Suppressor macrophage treated with lipopolysaccharide for 1 hour (primary cell): ENCODE results near the gene LRRC8D.
A peak's percentile ranks its signal among the peaks of the same experiment; 100 is the strongest.

ENCODE experiments used
- DNase-seq, 3 donors: peaks; one replicate each; pipeline ENCODE4 v3.0.0-alpha.2; 2020 to 2022

Gene LRRC8D

DNA sequence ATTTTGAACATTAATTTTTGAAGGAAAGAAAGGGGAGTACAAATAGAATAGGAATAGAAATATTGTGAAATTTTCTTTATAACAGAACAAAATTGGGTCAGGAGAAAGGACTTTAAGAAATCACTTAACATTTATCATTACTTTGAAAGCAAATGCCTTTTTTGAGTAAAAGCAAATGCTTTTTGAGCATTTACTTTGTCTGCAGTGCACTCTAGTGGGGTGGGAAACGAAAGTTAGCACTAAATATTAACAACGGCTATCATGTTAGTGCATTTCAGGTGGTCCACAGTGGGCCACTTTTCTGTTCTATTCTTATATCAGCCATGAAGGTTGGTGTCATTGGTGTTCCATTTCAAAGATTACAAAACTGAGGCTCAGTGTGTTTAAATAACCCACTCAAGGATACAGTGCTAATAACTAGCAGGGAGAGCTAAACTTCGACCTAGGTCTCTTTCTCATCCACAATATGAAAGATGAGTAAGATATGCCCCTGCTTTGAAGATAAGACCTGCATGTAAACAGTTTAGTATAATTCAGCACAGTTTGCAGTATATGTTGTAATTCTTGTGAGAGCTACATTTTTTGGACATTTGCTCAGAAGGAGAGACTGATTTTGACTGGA, 13.4 kb downstream of the LRRC8D start:
- DNase-seq, result no peak

DNA sequence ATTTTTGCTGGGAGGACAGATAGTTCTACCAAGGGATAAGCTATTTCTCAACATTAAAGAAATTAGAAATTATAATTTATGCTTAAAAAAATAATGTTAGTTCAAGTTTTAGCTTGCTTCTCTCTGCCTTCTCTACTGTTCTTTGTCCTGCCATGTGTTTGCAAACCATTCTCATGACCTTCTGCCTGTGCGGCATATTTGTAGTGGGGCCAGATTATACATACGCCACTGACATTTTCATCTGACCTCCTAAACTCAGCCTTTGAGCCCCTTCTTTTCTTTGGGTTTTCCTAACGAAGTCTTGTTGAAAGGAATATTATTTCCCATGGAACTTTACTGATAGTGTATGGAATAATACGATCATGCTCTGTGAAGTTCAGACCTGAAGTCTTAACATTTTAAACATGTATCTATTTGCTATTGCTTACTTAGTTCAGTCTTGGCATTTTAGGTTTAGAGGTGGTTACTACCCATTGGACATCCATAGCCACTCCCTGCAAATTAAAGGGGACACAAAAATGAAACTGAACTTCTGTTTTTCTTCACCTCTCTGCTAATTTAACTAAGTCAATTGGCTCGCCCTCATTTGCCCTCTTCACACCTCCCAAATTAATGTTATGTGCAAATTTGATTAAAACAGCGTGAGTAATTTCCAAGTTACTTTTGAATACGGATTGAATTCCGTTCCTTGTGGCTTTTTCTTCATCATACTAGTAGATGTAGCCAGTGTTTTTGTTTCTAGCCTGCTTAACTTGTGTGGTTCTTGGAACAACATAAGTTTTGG, 15.6 kb downstream of the LRRC8D start:
- DNase-seq, result no peak

DNA sequence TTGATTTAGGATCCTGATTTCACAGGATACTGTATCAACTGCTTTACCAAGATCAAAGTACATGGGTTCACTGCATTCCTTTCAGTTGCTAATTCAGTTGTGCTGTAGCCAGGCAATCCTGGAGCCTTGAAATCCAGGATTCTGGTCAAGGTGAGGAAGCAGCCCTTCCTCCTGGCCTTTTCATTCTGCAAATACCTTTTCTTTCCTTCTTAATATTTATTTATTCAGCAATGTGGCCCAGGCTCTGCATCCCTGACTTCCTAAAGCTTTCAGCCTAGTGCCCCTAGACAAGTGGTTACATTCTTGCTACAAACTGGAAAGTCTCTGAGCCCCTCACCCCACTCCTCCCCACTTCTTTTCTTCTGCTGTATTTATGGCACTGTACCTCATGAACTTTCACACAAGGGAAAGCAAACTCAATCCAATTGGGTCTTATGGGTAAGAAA, 16.2 kb downstream of the LRRC8D start:
- no peak for DNase-seq

DNA sequence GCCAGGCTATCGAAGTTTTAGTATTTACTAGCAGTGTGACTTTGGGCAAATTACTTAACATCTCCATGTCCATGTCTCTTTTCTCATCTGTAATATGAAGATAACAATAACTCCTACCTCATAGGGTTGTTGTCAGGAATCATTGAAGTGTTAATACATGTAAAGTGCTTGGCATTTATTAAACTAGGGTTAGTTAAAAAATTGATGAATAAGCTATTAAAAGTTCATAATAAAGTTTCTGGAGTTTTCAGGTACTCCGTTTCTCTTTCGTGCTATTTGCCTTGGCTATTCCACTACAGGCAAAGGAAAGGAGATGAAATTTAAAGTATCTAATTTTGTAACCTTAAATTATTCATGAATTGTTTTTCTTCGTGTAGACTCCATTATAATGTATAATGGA, 16.7 kb downstream of the LRRC8D start:
- no peak for DNase-seq

DNA sequence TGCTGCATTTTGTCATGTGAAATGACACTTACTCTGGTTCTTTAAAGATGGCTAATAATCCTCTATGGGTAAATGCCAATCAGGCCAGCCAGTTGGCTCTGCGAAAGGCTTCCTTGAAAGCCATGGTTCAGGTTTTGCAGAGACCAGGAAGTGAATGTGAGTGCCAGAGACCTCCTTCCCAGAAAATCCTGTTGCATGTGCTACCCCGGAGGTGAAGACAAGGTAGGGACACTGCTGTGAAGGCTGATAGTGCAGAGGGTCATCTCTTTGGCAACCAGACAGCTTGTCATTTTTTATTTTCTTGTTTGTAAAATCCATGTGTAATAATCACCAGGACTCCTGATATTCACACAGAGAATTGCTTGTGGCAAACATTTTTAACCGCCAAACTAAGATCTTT, 18.7 kb downstream of the LRRC8D start:
- no peak for DNase-seq

DNA sequence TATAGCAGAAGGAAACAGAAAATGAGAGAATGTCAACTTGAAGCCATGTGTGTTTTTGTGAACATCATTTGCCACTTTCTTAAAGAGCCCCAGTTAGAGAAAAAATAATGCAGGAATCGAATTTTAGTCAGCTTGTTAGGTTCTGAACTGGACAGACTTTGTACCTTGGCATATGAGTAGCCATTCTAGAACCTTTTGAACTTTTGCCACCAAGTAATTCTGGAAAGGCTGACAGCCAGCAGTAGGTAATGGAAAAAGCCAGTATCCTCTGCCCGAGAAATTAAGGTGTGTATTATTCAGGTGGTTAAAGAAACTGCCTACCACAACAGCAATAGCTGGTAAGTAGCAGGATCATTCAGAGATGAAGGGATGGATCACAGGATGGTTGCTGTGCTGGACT, 20.7 kb downstream of the LRRC8D start:
- DNase-seq, result no peak

DNA sequence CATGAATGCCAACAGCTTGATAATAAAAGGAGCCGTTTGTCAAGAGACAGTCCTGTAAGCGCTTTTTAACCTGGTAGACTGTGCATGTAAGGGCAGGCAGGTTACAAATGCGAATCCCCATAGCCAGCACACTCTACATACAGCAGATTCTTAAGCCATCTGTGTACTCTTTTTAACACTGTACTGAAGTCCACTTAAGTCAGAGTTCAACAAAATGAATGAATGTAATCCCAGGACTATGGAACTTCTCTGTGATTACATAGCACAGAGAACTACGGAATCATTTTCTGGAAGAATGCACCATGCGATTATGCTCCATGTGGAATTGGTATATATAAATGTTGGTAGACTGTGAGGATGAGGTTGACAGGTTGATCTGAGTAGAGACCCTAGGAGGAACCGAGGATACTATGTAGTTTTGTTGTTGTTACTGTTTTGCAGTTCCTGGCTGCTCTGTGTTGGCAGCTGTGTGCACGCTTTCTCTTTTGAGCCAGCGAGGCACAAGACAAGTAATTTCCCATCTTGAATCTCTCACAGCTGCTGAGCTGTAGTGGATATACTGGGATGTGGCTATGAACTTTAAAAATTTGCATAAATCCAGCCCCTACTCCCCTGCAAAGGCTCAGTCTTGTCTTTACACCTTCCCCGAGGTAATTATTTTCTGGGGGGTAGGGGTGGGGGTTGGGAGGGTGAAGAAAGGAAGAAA, 21.9 kb downstream of the LRRC8D start:
- DNase-seq, result peak in 2 of 3 donors; percentile 29 to 45

DNA sequence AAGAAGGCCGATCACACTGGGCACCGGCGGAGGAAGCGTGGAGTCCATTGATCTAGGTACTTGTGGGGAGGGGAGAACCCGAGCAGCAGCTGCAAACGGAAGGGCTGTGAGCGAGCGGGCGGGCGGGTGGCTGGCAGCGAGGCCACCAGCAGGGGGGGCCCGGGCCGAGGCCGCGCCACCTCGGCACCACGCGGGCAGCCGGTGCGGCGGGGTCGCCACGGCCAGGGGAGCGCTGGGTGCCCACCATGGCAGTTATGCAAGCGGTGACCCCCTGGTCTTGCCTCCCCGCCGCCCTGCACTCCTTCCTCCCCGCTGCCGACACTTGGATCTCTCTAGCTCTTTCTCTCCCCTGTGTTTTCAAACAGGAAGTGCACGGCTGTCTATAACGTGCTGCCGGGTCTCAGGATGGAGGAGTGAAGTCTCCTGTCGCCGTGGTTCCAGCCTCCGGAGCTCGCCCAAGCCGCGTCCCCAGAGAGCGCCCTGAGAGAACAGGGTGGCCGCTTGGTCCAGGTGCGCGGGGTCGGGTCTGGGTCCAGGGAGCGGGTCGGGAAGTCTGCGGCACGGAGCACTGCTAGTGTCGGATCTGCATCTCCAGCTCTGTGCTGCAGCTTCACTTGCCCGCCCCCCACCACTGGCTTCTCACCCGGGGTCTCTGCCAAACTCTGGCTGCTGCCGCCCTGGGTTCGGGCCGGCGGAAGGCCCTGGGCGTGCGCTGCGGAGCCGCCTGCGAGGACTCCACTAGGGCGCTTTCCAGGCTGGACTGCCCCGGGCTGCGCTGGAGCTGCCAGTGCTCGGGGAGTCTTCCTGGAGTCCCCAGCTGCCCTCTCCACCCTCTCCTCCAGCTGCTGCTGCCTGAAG, 22.7 kb downstream of the LRRC8D start:
- peak; percentile 65 to 89 (median 77) for DNase-seq

DNA sequence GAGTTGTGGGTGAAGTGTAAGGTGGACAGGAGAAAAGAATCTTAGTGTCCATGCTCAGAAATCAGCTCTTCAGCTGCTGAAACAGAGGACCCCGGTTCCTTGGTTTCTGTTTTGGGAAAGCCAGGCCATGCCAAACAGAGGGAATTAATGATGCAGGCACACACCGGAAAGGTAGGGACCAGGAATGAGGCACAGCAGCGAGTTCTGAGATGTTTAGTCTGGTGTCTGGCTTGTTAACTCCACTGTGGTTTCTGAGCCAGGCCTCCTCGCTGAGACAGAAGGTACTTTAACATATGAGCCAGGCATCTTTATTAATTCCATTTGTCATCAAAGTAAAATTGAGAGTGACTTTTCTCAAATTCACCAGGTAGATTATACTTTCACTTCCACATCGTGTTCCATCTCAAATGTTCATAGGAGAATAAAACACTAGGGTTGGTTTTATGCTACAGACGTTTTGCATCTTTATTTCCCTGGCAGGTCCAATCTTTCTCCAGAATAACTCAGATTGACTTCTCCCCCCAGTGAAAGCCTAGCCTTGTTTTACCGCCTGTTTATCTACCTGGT, 23.5 kb downstream of the LRRC8D start:
- DNase-seq, result no peak

DNA sequence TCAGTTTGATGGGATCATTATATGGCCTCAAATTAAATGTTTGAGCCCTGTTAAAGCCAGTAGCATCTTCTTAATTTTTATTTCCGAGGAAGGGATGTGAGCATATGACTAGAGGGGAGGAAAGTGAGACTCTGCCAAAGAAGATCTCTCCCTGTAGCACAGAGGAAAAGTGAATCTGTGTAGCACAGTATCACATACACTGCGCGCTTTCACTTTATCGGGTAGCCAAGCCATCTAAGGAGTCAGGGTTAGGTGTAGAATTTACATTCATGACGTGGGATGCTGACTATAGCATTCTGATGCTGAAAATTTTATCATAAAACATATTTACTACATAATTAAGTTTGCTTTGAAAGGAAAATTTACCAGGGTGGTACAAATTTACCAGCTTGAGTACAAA, 24.0 kb downstream of the LRRC8D start:
- no peak for DNase-seq

DNA sequence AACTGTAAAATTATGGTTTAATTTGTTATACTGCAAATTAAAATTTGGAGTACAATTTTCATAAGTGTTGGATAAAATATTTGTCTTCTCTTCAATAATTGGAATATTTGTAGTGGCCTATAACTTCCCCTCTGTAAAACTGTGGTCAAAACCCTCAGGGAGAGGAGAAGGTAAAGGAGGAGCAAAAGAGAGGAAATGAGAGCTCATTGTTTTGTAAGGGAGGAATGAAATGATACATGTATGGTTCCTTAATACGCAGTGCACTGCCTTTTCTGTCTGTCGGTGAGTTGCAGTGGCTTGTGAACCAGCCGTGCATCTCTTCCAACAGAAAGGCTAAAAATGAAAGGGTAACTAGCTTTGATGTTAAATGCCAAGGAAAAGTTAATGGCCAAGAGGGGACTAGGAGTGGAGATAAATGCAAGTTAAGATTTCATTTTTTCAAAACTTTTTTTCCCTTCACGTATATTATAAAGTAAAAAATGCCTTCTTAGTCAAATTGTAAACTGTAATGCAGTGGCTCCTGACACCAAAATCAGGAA, 26.4 kb downstream of the LRRC8D start:
- DNase-seq, result peak in 1 of 3 donors; percentile 24

DNA sequence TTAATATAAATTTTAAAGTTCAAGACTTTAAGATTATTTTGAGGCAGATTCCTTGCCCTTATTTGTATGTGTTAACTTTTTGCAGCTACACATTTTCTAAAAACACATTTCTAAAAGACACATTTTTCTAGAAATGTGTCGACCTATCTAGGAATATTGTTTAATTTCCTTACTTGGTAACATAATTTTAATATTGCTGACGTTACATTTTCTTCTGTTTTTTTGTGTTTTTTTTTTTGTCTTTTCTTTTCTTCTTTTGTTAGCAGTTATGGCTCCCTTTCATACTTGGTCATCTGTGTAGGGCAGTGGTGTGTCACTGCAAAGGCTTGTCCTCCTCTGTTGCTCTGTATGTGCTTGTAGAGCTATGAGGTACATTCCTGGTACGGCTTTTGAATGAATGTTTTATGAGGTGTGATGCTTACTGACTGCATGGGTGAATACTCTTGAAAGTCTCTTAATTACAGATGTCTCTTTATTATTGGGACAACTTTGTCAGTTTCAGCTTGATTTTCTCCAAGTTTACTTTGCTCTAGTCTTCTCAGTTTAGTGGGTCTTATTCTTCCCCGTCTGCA, 30.1 kb downstream of the LRRC8D start:
- DNase-seq, result no peak

DNA sequence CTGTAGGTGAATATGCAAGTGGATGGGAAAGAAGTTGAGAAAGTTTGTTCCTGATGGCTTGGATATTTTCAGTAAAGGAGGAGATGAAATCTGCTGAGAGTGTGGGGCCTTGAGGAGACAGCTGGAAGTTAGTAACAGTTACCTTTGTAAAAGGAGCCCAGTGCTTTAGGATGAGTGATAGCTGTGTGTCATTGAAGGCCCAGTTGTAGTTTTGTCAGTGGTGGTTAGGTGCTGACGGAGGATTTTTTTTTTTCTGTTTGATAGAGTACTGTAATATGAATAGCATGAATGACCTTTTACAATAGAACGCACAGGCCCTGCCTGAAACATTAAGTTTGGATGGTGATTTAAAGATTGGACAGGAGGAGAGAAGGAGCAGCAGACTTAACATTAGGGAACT, 33.3 kb downstream of the LRRC8D start:
- no peak for DNase-seq

DNA sequence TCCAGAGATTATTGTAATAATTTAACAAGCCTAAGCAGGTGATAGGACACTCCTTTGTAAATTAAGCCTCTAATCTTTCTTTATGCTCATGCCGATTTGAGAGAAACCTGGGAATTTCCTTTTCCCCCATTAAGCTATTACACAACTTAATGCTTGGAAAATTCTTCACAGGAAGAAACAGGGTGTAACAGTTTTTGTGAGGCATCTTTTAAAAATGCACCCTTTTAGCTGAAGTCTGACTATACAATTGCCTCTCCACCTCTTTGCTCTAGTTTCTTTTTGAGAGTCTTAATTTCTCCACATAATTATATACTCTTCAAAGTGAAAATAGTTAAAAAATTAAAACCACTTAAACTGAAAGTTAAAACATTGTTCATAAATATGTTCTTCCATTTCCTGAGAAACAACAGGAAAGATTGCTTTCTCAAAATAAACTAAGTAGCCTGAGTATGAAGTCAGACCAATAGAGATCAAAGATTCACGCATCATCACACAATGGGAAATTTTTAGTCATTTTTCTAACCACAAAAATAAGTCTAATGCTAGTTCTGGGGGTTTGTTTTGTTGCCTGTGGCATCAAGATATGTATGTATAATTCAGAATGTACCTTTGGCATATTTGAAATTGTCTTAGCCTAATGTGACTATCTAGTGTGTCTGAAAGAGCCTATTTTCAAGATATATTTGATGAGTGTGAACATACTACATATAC, 34.7 kb downstream of the LRRC8D start:
- no peak for DNase-seq

DNA sequence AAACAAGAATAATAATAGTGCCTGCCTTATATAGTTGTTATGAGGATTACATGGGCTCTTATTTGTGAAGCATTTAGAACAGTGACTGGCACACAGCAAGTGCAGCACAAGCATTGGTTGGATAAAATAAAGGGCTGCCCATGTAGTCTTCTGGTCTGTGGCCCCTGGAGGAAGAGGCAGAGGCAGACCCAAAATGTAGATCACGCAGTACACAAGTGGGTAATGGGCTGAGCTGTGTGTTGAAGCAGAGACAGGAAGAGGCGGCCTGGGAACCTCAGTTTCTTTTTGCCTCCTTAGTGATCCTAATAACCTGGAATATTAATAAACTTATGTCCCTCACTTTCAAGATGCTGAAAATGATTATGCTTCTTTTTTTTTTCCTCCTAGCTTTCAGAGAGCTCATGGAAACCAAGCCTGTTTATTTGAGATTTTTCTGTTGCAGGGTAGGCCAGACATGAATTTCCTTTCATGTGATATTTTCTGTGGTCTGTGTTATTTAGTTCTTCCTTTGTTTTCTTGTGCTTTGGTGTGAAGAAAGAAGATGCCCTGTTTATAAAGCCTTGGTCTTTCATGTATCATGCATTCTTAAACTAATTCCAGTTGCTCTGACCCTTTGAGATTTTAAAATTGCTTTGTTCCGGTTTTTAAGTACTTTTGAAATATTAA, 42.5 kb downstream of the LRRC8D start:
- no peak for DNase-seq

DNA sequence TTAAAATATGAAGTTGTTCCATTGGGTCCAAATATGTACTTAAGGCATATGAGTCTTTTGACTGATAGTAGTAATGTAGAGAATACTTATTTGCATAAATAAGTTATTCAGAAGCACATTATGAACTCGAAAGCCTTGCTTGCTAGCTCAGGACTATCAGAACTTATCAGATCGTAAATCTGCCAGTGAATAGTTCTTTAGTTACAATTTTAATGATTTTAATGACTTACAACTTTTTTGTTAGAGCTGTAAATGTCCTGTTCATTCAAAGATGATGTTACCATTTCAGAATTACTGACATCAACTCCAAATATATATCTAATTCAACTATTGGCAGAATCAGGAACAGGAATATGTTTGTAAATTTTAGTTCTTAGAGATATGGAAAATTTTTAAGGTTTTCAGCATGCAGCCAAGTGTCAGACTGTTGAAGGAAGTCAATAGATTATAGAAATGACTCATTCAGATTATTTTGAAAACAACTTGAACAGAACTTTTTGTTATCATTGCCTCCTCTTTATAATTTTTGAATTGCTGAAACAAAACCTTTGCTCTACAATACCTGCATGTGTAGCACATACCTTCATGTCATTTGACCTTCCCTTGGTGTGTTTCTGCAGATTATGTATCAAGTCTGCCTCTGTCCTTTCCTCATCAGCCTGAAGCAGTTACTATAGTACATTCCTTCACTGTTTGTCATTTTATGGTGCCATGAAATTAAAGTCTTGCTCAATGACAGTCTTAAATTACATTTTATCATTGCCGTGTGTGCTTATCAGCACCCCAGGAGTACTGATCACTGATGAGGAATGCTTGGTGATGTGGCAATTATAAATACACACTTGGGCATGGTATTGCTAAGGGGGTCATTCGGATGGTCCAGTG, 44.9 kb downstream of the LRRC8D start:
- DNase-seq, result no peak

DNA sequence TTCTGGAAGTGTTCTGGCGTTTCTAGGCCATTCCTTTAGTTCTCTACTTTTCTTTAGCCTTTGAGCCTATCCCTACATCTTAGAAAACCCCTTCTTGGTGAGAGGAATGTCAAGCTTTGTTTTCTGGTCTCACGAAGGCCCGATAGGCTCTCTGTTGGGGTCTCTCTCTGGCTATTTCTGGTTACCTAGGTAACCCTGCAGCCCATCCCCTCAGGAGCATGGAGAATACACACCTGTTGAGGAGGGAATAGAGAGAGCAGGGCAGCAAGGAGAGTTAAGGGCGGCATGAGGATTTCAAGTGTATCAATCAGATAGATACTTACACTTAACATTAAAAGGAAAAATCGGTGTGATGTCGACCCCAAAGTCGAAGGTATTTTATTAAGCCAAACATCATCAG, 45.7 kb downstream of the LRRC8D start:
- no peak for DNase-seq

DNA sequence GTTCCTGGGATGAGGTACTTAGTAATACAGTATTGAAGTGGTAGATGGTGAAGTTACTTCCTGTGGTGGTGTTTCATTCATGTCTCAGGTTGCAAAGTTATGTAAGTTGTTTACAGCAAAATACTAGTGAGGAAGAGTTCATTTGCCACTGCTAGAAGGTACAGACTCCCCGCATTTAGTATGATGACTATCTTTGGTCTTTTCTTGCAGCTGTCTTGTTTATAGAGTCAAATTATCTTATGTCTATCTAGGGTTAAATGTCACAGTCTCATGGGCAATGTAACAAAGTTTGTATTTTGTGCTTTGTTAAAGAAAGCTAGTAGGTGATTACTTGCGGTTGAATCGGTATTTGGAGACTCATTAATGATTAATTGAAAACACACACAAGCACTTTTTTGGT, 50.2 kb downstream of the LRRC8D start:
- no peak for DNase-seq

DNA sequence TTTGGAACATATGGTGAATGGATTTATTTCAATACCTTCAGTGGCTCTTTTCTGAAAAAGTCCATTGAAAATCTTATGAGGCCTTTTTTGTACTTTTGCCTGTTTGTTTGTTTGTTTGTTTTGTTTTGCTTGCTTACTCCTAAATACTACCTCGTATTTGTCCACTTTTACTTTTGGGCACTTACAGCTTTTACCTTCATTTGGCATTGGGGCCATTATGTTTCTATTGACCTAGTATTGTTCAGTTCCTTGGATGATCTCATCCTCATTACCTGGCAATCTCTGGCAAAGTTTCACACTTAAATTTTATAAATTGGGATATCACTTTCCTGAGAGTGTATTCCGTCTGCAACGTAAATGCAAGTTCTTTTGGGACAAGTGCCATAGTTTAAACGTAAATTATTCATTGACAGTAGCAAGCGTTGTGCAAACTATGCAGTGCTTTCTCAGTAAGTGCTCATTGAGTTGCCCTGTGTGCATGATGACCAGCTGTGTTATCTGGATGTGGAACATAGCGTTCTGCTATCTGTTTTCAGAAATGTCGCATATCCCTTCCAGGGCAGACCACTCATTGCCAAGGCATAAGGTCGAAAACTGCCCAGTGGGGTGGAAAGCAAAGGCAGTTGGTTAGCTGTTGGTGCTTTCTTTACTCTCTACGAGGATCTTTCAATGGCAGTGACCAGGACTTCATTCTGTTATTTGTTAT, 51.1 kb downstream of the LRRC8D start:
- DNase-seq, result no peak
